CD4-positive, alpha-beta T cell treated with Interferon gamma for 1 hour (primary cell): Measurements from ENCODE around the gene FAM9A.
A peak's percentile ranks its signal among the peaks of the same experiment; 100 is the strongest.
"Not testable (repeated sequence)": the region's sequence is repeated elsewhere in the genome, so short reads cannot be mapped to it uniquely, and the experiment has no call there.

Source experiments
- DNase-seq: peaks from one replicate; pipeline ENCODE4 v3.0.0-alpha.2; 2020

Gene FAM9A

GRCh38 chrX:8800351-8800750 lies 832 bp downstream of the FAM9A start:
- not testable (repeated sequence) for DNase-seq

GRCh38 chrX:8799281-8799680 lies 1.9 kb downstream of the FAM9A start:
- not testable (repeated sequence) for DNase-seq

- DNase-seq, result not testable (repeated sequence)
These were observed 2.5 kb downstream of the FAM9A start for GRCh38 chrX:8798702-8799101.

GRCh38 chrX:8787119-8787518 lies 14.1 kb downstream of the FAM9A start:
- not testable (repeated sequence) for DNase-seq

- no peak for DNase-seq
These were observed 17.0 kb downstream of the FAM9A start for GRCh38 chrX:8784162-8784561.

- no peak for DNase-seq
These were observed 17.5 kb downstream of the FAM9A start for GRCh38 chrX:8783714-8784098.

- DNase-seq, result peak; percentile 40
These were observed 18.0 kb downstream of the FAM9A start for GRCh38 chrX:8783097-8783713.

GRCh38 chrX:8782595-8782994 lies 18.6 kb downstream of the FAM9A start:
- no peak for DNase-seq

- DNase-seq, result not testable (repeated sequence)
These were observed 19.3 kb downstream of the FAM9A start for GRCh38 chrX:8781921-8782320.

GRCh38 chrX:8773117-8773516 lies 28.1 kb downstream of the FAM9A start:
- no peak for DNase-seq

- DNase-seq, result no peak
These were observed 41.2 kb downstream of the FAM9A start for GRCh38 chrX:8760021-8760420.

- DNase-seq, result not testable (repeated sequence)
These were observed 42.5 kb downstream of the FAM9A start for GRCh38 chrX:8758706-8759105.

- DNase-seq, result not testable (repeated sequence)
These were observed 43.4 kb downstream of the FAM9A start for GRCh38 chrX:8757609-8758389.

GRCh38 chrX:8755813-8756212 lies 45.4 kb downstream of the FAM9A start:
- no peak for DNase-seq

GRCh38 chrX:8755116-8755515 lies 46.1 kb downstream of the FAM9A start:
- DNase-seq, result no peak

- DNase-seq, result no peak
These were observed 51.5 kb downstream of the FAM9A start for GRCh38 chrX:8749697-8750096.

GRCh38 chrX:8748855-8749254 lies 52.3 kb downstream of the FAM9A start:
- no peak for DNase-seq

- peak; percentile 36 for DNase-seq
These were observed 58.0 kb downstream of the FAM9A start for GRCh38 chrX:8743126-8743732.

GRCh38 chrX:8741981-8742380 lies 59.2 kb downstream of the FAM9A start:
- no peak for DNase-seq
